ENCODE results near the gene RHNO1.

RHNO1 gene

GRCh38 chr12:2912216-2912575 is 35.2 kb downstream of the RHNO1 start:
- DNase-seq, result no peak

GRCh38 chr12:2919249-2919648 is 42.2 kb downstream of the RHNO1 start:
- no peak for DNase-seq

GRCh38 chr12:2922329-2922728 is 45.3 kb downstream of the RHNO1 start:
- DNase-seq, result no peak

GRCh38 chr12:2923057-2923456 is 46.0 kb downstream of the RHNO1 start:
- no peak for DNase-seq

- no peak for DNase-seq
Observed at GRCh38 chr12:2924019-2924418, 47.0 kb downstream of the RHNO1 start.

- DNase-seq, result no peak
Observed at GRCh38 chr12:2925322-2925995, 48.4 kb downstream of the RHNO1 start.

GRCh38 chr12:2930865-2931264 is 53.8 kb downstream of the RHNO1 start:
- no peak for DNase-seq

GRCh38 chr12:2933586-2933985 is 56.6 kb downstream of the RHNO1 start:
- no peak for DNase-seq

- no peak for DNase-seq
Observed at GRCh38 chr12:2934371-2934770, 57.3 kb downstream of the RHNO1 start.

- DNase-seq, result no peak
Observed at GRCh38 chr12:2936301-2936700, 59.3 kb downstream of the RHNO1 start.

GRCh38 chr12:2937500-2937899 is 60.5 kb downstream of the RHNO1 start:
- no peak for DNase-seq
